ENCODE results near the gene OR5D18.
"Not testable (repeated sequence)": the region's sequence is repeated elsewhere in the genome, so short reads cannot be mapped to it uniquely, and the experiment has no call there.

Gene OR5D18

DNA sequence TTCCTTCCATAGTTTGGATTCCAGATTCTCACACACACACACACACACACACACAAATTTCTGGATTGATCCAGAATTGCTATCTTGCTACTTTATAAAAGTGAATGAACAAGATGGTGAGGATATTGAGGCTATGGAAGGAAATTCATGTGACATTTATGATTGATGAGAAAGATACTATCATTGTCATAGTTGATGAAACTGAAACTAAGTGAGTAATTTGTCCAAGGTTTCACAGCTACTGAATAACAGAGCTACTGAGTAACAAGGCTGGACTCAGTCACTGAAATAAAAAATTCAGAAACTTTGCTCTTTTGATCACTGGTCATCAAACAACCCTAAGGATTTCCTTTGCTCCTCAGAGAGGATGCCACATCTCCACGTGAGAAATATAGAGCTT lies 35.3 kb downstream of the OR5D18 start:
- DNase-seq (ENCODE audit: low read depth, low spot score), result no peak
- H3K4me3 ChIP-seq (ENCODE audit: low read depth, low read length), result no peak overlapping the region
- ChIA-PET CTCF (no interaction called here), POLR2A (no interaction called here)
- TF ChIP-seq, protein P1, sequence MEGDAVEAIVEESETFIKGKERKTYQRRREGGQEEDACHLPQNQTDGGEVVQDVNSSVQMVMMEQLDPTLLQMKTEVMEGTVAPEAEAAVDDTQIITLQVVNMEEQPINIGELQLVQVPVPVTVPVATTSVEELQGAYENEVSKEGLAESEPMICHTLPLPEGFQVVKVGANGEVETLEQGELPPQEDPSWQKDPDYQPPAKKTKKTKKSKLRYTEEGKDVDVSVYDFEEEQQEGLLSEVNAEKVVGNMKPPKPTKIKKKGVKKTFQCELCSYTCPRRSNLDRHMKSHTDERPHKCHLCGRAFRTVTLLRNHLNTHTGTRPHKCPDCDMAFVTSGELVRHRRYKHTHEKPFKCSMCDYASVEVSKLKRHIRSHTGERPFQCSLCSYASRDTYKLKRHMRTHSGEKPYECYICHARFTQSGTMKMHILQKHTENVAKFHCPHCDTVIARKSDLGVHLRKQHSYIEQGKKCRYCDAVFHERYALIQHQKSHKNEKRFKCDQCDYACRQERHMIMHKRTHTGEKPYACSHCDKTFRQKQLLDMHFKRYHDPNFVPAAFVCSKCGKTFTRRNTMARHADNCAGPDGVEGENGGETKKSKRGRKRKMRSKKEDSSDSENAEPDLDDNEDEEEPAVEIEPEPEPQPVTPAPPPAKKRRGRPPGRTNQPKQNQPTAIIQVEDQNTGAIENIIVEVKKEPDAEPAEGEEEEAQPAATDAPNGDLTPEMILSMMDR (IDR thresholded peaks at IDR 0.05; ENCODE audit: insufficient read depth, low read length, missing control alignments), result no peak

DNA sequence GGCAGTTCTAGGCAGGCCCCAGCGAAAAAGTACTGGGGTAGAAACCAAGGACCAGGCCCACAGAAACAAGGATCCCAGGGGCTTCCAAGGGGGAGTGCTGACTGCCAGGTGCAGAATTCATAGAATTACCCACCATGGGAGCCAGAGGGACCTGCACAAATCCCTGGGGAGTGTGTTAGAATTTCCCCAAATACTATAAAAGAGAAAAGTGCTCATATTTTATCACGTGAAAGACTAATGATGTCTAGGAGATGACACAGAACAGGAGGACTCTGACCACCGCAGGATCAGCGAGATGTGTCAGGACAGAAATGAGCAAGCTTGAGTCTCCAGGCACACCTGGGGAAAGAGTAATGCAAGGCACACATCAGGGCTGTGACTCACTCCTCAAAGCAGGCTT lies 47.9 kb downstream of the OR5D18 start:
- H3K4me3 ChIP-seq (ENCODE audit: low read depth, low read length); POLR2A ChIA-PET; DNase-seq (ENCODE audit: low read depth, low spot score); CTCF ChIA-PET: not testable (repeated sequence)

Measured in AG04449 (cell line).